Effector memory CD4-positive, alpha-beta T cell (primary cell): ENCODE measurements around the gene NANOS2.

Experiments used
- DNase-seq, 3 donors: peaks; one replicate each; pipeline ENCODE4 v3.0.0-alpha.2; 2020
- H3K27ac ChIP-seq: 2 replicates; pipeline ENCODE4 v1.7.0; 2013; ENCODE audit warnings: mild to moderate bottlenecking, low read length, moderate library complexity; ENCODE audit not compliant: insufficient read depth, poor library complexity, severe bottlenecking
- H3K27me3 ChIP-seq: replicated peaks from 2 replicates; pipeline ENCODE4 v1.7.0; 2013; ENCODE audit warnings: mild to moderate bottlenecking, low read length; ENCODE audit not compliant: insufficient read depth, control insufficient read depth, poor library complexity, severe bottlenecking
- H3K36me3 ChIP-seq: 2 replicates; pipeline ENCODE4 v1.7.0; 2013; ENCODE audit warnings: mild to moderate bottlenecking, low read length, moderate library complexity; ENCODE audit not compliant: control insufficient read depth, insufficient read depth
- H3K4me1 ChIP-seq: 2 replicates; pipeline ENCODE4 v1.7.0; 2013; ENCODE audit warnings: low read length, mild to moderate bottlenecking; ENCODE audit not compliant: control insufficient read depth, insufficient read depth, poor library complexity, severe bottlenecking
- H3K4me3 ChIP-seq: 2 replicates; pipeline ENCODE4 v1.7.0; 2013; ENCODE audit warnings: low read length, low read depth, mild to moderate bottlenecking; ENCODE audit not compliant: insufficient read depth, poor library complexity, severe bottlenecking
- H3K9me3 ChIP-seq: 2 replicates; pipeline ENCODE4 v1.7.0; 2013; ENCODE audit warnings: mild to moderate bottlenecking, low read length, moderate library complexity; ENCODE audit not compliant: control insufficient read depth
- total RNA-seq, 3 donors: gene quantifications; one replicate each; lab custom pipeline; 2026; lab: John Stamatoyannopoulos, UW

Gene NANOS2
- 0 reads per million in 3 donors for total RNA-seq

GRCh38 chr19:45913874-45914830 is at the start of gene NANOS2:
TSS of gene NANOS2 (minus strand) at chr19:45914778. CDS start at chr19:45914693, 85 bp downstream.
- Histone ChIP-seq H3K27ac (no peak within 1 kb of the TSS), H3K27me3 (no peaks in the 10 kb centered on the region)
- no peak for DNase-seq

GRCh38 chr19:45962021-45962420 is 47.4 kb upstream of the NANOS2 start:
- Histone ChIP-seq H3K4me3 (no peak overlapping the region), H3K27me3 (peaks cover 4% of the 10 kb centered on the region), H3K4me1 (no peaks in the 10 kb centered on the region), H3K9me3 (no peaks in the 10 kb centered on the region), H3K36me3 (no peaks in the 10 kb centered on the region), H3K27ac (no peak overlapping the region)
- no peak for DNase-seq

More at GRCh38 chr19:45913874-45914830, at the start of gene NANOS2:
- H3K4me1 ChIP-seq, result no peaks in the 10 kb centered on the region
- no peaks in the 10 kb centered on the region for H3K36me3 ChIP-seq
- H3K9me3 ChIP-seq, result no peaks in the 10 kb centered on the region
- no peak within 1 kb of the TSS for H3K4me3 ChIP-seq

GRCh38 chr19:45960595-45961235 is 46.1 kb upstream of the NANOS2 start:
- Histone ChIP-seq H3K27ac (no peak overlapping the region), H3K4me1 (no peaks in the 10 kb centered on the region), H3K36me3 (no peaks in the 10 kb centered on the region), H3K9me3 (no peaks in the 10 kb centered on the region), H3K4me3 (no peak overlapping the region), H3K27me3 (peaks cover 4% of the 10 kb centered on the region)
- no peak for DNase-seq

- H3K36me3 ChIP-seq, result no peaks in the 10 kb centered on the region
- no peak overlapping the region for H3K4me3 ChIP-seq
- DNase-seq, result no peak
- no peak overlapping the region for H3K27ac ChIP-seq
- H3K4me1 ChIP-seq, result no peaks in the 10 kb centered on the region
- H3K27me3 ChIP-seq, result no peaks in the 10 kb centered on the region
- H3K9me3 ChIP-seq, result no peaks in the 10 kb centered on the region
Observed at GRCh38 chr19:45959517-45960025, 45.0 kb upstream of the NANOS2 start.

- Histone ChIP-seq H3K4me3 (no peak overlapping the region), H3K27ac (no peak overlapping the region), H3K36me3 (no peaks in the 10 kb centered on the region), H3K9me3 (no peaks in the 10 kb centered on the region), H3K4me1 (no peaks in the 10 kb centered on the region), H3K27me3 (no peaks in the 10 kb centered on the region)
- no peak for DNase-seq
Observed at GRCh38 chr19:45958769-45959516, 44.4 kb upstream of the NANOS2 start.

- H3K9me3 ChIP-seq, result no peaks in the 10 kb centered on the region
- no peak overlapping the region for H3K4me3 ChIP-seq
- H3K4me1 ChIP-seq, result no peaks in the 10 kb centered on the region
- no peaks in the 10 kb centered on the region for H3K27me3 ChIP-seq
- no peak overlapping the region for H3K27ac ChIP-seq
- no peaks in the 10 kb centered on the region for H3K36me3 ChIP-seq
- DNase-seq, result no peak
Observed at GRCh38 chr19:45958320-45958719, 43.7 kb upstream of the NANOS2 start.

- no peaks in the 10 kb centered on the region for H3K27me3 ChIP-seq
- H3K4me3 ChIP-seq, result no peak overlapping the region
- no peak overlapping the region for H3K27ac ChIP-seq
- H3K36me3 ChIP-seq, result no peaks in the 10 kb centered on the region
- H3K4me1 ChIP-seq, result peaks cover 7% of the 10 kb centered on the region
- no peak for DNase-seq
- H3K9me3 ChIP-seq, result no peaks in the 10 kb centered on the region
Observed at GRCh38 chr19:45955905-45956608, 41.5 kb upstream of the NANOS2 start.

- no peaks in the 10 kb centered on the region for H3K9me3 ChIP-seq
- H3K36me3 ChIP-seq, result no peaks in the 10 kb centered on the region
- peaks cover 7% of the 10 kb centered on the region for H3K4me1 ChIP-seq
- H3K27ac ChIP-seq, result no peak overlapping the region
- no peak for DNase-seq
- no peak overlapping the region for H3K4me3 ChIP-seq
- no peaks in the 10 kb centered on the region for H3K27me3 ChIP-seq
Observed at GRCh38 chr19:45954156-45954555, 39.6 kb upstream of the NANOS2 start.

- no peak overlapping the region for H3K4me3 ChIP-seq
- no peak for DNase-seq
Observed at GRCh38 chr19:45953676-45954075, 39.1 kb upstream of the NANOS2 start.

More at GRCh38 chr19:45953676-45954075, 39.1 kb upstream of the NANOS2 start:
- H3K9me3 ChIP-seq, result no peaks in the 10 kb centered on the region
- peaks cover 7% of the 10 kb centered on the region for H3K4me1 ChIP-seq
- H3K27me3 ChIP-seq, result no peaks in the 10 kb centered on the region
- H3K27ac ChIP-seq, result no peak overlapping the region
- no peaks in the 10 kb centered on the region for H3K36me3 ChIP-seq
